Measurements from ENCODE around the gene ARHGAP18. TPM values are rescaled to one million over a fixed set of nuclear protein-coding genes. Genes with fewer than 3 reads are reported as not detected.
"Not testable (repeated sequence)": the region's sequence is repeated elsewhere in the genome, so short reads cannot be mapped to it uniquely, and the experiment has no call there.

Gene ARHGAP18
- total RNA-seq, 4 donors from 2014 or later, result 5.2 to 9.2 (median 6.5) TPM

DNA sequence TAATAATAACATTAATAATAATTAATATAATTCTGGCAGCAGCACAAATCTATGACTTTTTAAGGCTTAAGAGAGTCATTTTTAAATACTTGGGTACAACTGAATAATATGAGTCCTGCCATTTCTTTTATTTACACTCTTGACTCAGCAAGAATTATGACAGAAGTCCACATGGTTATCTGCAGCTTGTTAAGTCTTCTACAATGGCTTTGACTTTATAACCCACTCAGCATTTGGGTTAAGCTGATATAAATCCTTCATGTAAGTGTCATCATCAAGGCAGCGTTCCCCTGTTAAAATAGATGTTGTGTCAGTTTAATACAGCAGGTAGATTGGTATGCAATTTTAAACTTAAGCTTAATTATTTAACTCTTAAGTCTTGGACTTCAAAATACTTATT lies 131.7 kb downstream of the ARHGAP18 start:
- H3K27ac ChIP-seq, result no peak overlapping the region
- H3K36me3 ChIP-seq, result peaks cover 0 to 8% of the 10 kb centered on the region in 2 donors
- H3K27me3 ChIP-seq, result no peaks in the 10 kb centered on the region
- ATAC-seq (no peak), DNase-seq (no peak)
- intact Hi-C loops (cut with DNase I; ENCODE audit: low total_unique reads), result no loop called here
- no peaks in the 10 kb centered on the region for H3K4me1 ChIP-seq
- TF ChIP-seq POLR2A (IDR thresholded peaks at IDR 0.05), result no peak
- TF ChIP-seq, protein P1, sequence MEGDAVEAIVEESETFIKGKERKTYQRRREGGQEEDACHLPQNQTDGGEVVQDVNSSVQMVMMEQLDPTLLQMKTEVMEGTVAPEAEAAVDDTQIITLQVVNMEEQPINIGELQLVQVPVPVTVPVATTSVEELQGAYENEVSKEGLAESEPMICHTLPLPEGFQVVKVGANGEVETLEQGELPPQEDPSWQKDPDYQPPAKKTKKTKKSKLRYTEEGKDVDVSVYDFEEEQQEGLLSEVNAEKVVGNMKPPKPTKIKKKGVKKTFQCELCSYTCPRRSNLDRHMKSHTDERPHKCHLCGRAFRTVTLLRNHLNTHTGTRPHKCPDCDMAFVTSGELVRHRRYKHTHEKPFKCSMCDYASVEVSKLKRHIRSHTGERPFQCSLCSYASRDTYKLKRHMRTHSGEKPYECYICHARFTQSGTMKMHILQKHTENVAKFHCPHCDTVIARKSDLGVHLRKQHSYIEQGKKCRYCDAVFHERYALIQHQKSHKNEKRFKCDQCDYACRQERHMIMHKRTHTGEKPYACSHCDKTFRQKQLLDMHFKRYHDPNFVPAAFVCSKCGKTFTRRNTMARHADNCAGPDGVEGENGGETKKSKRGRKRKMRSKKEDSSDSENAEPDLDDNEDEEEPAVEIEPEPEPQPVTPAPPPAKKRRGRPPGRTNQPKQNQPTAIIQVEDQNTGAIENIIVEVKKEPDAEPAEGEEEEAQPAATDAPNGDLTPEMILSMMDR (IDR thresholded peaks at IDR 0.05 in 4 of 5, conservative IDR thresholded peaks at IDR 0.05 in 1 of 5), result no peak
- in situ Hi-C loops (cut with MboI; ENCODE audit: low sequenced_read_pairs in 4 of 4), result loop anchor here in 1 of 4 donors (10.0 kb wide), 1 partner anchor 74 kb away; no protein-coding TSS in a partner anchor
- H3K9me3 ChIP-seq, result no peaks in the 10 kb centered on the region
- no peak overlapping the region for H3K4me3 ChIP-seq

GRCh38 chr6:129577691-129578090 lies 132.3 kb downstream of the ARHGAP18 start:
- intact Hi-C loops (cut with DNase I; ENCODE audit: low total_unique reads), result no loop called here
- in situ Hi-C loops (cut with MboI; ENCODE audit: low sequenced_read_pairs in 4 of 4), result loop anchor here in 1 of 4 donors (10.0 kb wide), 1 partner anchor 73 kb away; no protein-coding TSS in a partner anchor
- no peak for TF ChIP-seq POLR2A (IDR thresholded peaks at IDR 0.05)
- TF ChIP-seq, protein P1 (IDR thresholded peaks at IDR 0.05 in 4 of 5, conservative IDR thresholded peaks at IDR 0.05 in 1 of 5), result no peak

DNA sequence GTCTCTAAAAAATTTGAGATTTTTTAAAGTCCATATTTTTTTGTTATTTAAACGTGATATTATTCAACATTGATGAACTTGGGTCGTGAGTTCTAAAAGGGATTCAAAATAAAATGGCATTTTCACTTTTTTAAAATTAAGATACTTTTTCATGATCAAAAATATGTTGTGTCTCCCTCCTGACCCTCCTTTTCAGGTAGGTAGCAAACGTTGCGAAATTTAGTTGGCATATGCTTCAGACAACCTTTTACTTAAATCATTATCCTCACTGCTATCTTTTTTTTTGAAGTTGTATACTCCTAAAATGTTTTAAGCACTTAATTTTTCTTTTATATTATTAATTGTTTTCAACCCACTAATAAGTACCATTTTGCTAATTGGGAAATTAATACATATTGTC lies 133.5 kb downstream of the ARHGAP18 start:
- intact Hi-C loops (cut with DNase I; ENCODE audit: low total_unique reads), result no loop called here

More at GRCh38 chr6:129577691-129578090, 132.3 kb downstream of the ARHGAP18 start:
- no peak for ATAC-seq
- Histone ChIP-seq H3K36me3 (peaks cover 0 to 8% of the 10 kb centered on the region in 2 donors), H3K27ac (no peak overlapping the region), H3K9me3 (no peaks in the 10 kb centered on the region), H3K4me3 (no peak overlapping the region), H3K27me3 (no peaks in the 10 kb centered on the region), H3K4me1 (no peaks in the 10 kb centered on the region)
- no peak for DNase-seq

DNA sequence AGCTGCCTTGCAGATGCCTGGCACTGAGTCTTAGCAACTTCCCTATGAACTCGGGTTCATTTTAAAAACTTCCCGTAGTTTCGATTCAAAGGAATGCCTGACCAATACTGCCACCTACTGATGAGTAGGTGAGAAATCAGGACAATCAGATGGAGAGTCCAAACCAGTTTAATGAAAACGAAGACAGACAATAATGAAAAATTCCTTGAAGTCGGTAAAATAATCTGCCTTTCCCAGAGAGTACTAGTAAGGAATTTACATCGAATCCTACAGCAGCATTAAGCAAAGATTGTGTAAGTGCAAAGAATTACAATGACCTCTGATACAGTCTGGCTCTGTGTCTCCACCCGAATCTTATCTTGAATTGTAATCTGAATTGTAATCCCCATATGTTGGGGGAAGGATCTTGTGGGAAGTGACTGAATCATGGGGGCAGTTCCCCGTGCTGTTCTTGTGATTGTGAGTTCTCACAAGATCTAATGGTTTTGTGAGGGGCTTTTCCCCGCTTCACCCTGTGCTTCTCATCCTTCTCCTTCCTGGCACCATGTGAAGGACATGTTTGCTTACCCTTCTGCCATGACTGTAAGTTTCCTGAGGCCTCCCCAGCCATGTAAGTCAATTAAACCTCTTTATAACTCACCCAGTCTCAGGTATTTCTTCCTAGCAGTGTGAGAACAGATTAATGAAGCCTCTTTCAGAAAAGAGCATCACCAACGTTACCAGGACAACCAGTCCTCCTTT lies 134.4 kb downstream of the ARHGAP18 start:
- in situ Hi-C loops (cut with MboI; ENCODE audit: low sequenced_read_pairs in 4 of 4) (loop anchor here in 1 of 4 donors (10.0 kb wide), 1 partner anchor 71 kb away; no protein-coding TSS in a partner anchor), intact Hi-C loops (cut with DNase I; ENCODE audit: low total_unique reads) (loop anchor here (1.0 kb wide), 1 partner anchor 76 kb away; no protein-coding TSS in a partner anchor)
- DNase-seq, result no peak
- Histone ChIP-seq H3K9me3 (no peaks in the 10 kb centered on the region), H3K4me1 (no peaks in the 10 kb centered on the region), H3K4me3 (peak overlapping the region in 3 of 4 donors; percentile 31 to 49 (median 37)), H3K27ac (no peak overlapping the region), H3K27me3 (no peaks in the 10 kb centered on the region), H3K36me3 (peaks cover 0 to 8% of the 10 kb centered on the region in 2 donors)
- TF ChIP-seq, protein P1 (IDR thresholded peaks at IDR 0.05 in 4 of 5, conservative IDR thresholded peaks at IDR 0.05 in 1 of 5), result peak; percentile 52 to 71 (median 59)
- no peak for TF ChIP-seq POLR2A (IDR thresholded peaks at IDR 0.05)
- peak; percentile 62 to 78 for ATAC-seq

More for the DNA sequence above, 133.5 kb downstream of the ARHGAP18 start:
- Histone ChIP-seq H3K4me1 (no peaks in the 10 kb centered on the region), H3K27ac (no peak overlapping the region), H3K36me3 (peaks cover 0 to 8% of the 10 kb centered on the region in 2 donors), H3K4me3 (no peak overlapping the region), H3K9me3 (no peaks in the 10 kb centered on the region), H3K27me3 (no peaks in the 10 kb centered on the region)
- ATAC-seq (no peak), DNase-seq (no peak)
- TF ChIP-seq, protein P1 (IDR thresholded peaks at IDR 0.05 in 4 of 5, conservative IDR thresholded peaks at IDR 0.05 in 1 of 5), result no peak
- no peak for TF ChIP-seq POLR2A (IDR thresholded peaks at IDR 0.05)
- in situ Hi-C loops (cut with MboI; ENCODE audit: low sequenced_read_pairs in 4 of 4), result loop anchor here in 1 of 4 donors (10.0 kb wide), 1 partner anchor 72 kb away; no protein-coding TSS in a partner anchor

DNA sequence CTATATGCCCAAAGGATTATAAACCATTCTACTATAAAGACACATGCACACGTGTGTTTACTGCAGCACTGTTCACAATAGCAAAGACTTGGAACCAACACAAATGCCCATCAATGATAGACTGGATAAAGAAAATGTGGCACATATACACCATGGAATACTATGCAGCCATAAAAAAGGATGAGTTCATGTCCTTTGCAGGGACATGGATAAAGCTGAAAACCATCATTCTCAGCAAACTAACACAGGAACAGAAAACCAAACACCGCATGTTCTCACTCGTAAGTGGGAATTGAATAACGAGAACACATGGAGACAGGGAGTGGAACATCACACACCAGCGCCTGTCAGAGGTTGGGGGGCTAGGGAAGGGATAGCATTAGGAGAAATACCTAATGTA lies 135.4 kb downstream of the ARHGAP18 start:
- DNase-seq, H3K27ac ChIP-seq, H3K4me3 ChIP-seq, H3K9me3 ChIP-seq, H3K36me3 ChIP-seq, H3K27me3 ChIP-seq, H3K4me1 ChIP-seq, ATAC-seq: not testable (repeated sequence)
- in situ Hi-C loops (cut with MboI; ENCODE audit: low sequenced_read_pairs in 4 of 4), result loop anchor here in 2 of 4 donors (5.0 to 10.0 kb wide), 2 partner anchors 70 to 72 kb away; no protein-coding TSS in a partner anchor
- intact Hi-C loops (cut with DNase I; ENCODE audit: low total_unique reads), result loop anchor here (1.0 kb wide), 1 partner anchor 75 kb away; no protein-coding TSS in a partner anchor

GRCh38 chr6:129570929-129571328 lies 139.0 kb downstream of the ARHGAP18 start:
- H3K27me3 ChIP-seq; H3K4me1 ChIP-seq; intact Hi-C loops (cut with DNase I; ENCODE audit: low total_unique reads); H3K9me3 ChIP-seq; ATAC-seq; H3K36me3 ChIP-seq; DNase-seq; H3K4me3 ChIP-seq; H3K27ac ChIP-seq: not testable (repeated sequence)
- in situ Hi-C loops (cut with MboI; ENCODE audit: low sequenced_read_pairs in 4 of 4), result loop anchor here in 2 of 4 donors (5.0 to 10.0 kb wide), 2 partner anchors 66 to 69 kb away; no protein-coding TSS in a partner anchor

All from gastrocnemius medialis (tissue), 4 donors.